22Rv1 (cell line): Measurements from ENCODE around the gene RAI1.

ENCODE experiments used
- ZFX ChIP-seq: fragments of 450-650 bp; IDR thresholded peaks from 2 replicates; pipeline ENCODE4 v1.6.1; 2017; ENCODE audit warnings: antibody characterized with exemption, borderline replicate concordance
- TF ChIP-seq, protein P1 (sequence below): fragments of 450-650 bp; IDR thresholded peaks from 2 replicates; pipeline ENCODE4 v1.5.1; 2017; ENCODE audit warnings: mild to moderate bottlenecking

DNA sequence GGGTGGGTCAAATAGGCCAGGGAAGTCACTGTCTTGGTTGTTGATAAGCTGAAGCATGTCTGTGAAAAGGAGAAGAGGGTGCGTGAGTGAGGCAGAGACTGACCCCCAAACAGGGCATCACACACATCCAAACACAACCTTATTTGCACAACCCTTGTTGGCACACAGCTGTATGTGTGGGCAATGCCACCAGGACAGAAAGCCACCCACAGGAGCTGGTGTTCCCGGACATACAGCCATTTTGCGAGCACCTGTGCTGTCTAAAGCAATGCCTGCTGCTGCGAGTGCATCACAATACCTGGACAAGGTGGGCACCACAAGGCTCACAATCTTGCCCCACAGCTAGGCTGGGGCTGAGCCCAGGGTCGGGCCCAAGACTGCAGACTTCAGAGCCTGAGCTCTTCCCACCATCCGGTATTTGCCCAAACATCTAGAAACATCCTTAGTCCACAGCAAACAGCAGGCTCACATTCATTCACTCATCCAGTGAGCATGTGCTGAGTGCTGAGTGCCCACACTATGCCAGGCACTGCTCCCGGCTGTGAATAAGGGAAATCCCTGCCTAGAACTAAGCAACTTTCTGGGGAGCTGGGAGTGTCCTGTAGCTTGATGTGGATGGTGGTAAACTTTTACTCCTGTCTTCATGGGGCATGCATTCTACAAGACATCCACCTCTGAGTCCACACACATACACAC lies 139.4 kb downstream of the RAI1 start:
- TF ChIP-seq, protein P1, sequence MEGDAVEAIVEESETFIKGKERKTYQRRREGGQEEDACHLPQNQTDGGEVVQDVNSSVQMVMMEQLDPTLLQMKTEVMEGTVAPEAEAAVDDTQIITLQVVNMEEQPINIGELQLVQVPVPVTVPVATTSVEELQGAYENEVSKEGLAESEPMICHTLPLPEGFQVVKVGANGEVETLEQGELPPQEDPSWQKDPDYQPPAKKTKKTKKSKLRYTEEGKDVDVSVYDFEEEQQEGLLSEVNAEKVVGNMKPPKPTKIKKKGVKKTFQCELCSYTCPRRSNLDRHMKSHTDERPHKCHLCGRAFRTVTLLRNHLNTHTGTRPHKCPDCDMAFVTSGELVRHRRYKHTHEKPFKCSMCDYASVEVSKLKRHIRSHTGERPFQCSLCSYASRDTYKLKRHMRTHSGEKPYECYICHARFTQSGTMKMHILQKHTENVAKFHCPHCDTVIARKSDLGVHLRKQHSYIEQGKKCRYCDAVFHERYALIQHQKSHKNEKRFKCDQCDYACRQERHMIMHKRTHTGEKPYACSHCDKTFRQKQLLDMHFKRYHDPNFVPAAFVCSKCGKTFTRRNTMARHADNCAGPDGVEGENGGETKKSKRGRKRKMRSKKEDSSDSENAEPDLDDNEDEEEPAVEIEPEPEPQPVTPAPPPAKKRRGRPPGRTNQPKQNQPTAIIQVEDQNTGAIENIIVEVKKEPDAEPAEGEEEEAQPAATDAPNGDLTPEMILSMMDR = no peak
- no peak for TF ChIP-seq ZFX
